ENCODE data around the gene PRR15L. TPM values are rescaled to one million over a fixed set of nuclear protein-coding genes. Genes with fewer than 3 reads are reported as not detected.

Gene PRR15L
- total RNA-seq, 1 experiment from 2014 or later, result not detected

- no peak overlapping the region for H3K4me2 ChIP-seq (ENCODE audit: insufficient read depth, insufficient read length, low read length)
- H3K4me3 Mint-ChIP-seq, result no peak overlapping the region
Measured at GRCh38 chr17:47905221-47905733, 52.4 kb downstream of the PRR15L start.

More at GRCh38 chr17:47905221-47905733, 52.4 kb downstream of the PRR15L start:
- Histone ChIP-seq H4K8ac (replicated peaks; ENCODE audit: insufficient read length, low read depth, low read length) (no peak overlapping the region), H2AK5ac (ENCODE audit: insufficient read length, low read length) (no peak overlapping the region), H3K4ac (ENCODE audit: low read depth, low read length) (no peak overlapping the region), H2BK12ac (ENCODE audit: insufficient read length, low read depth, low read length) (no peak overlapping the region), H3K27me3 (ENCODE audit: insufficient read depth, low read length) (no peaks in the 10 kb centered on the region), H3K9ac (ENCODE audit: extremely low read depth, insufficient read length, low read length) (no peak overlapping the region), H4K5ac (ENCODE audit: insufficient read length, low read depth, low read length) (no peak overlapping the region), H4K91ac (ENCODE audit: insufficient read length, low read depth, low read length) (no peak overlapping the region), H3K27ac (ENCODE audit: insufficient read length, low read depth, low read length) (no peak overlapping the region), H2BK15ac (ENCODE audit: low read depth, low read length) (no peak overlapping the region), H3K79me2 (ENCODE audit: insufficient read depth, low read length) (no peaks in the 10 kb centered on the region), H2BK5ac (ENCODE audit: insufficient read length, low read length) (no peak overlapping the region), H2AFZ (ENCODE audit: low read length) (no peak overlapping the region), H3K14ac (ENCODE audit: insufficient read depth, low read length) (no peak overlapping the region), H3K23me2 (ENCODE audit: insufficient read length, low read depth, low read length, poor library complexity, severe bottlenecking) (no peaks in the 10 kb centered on the region), H3T11ph (ENCODE audit: low read length) (no peak overlapping the region), H4K20me1 (ENCODE audit: control insufficient read depth, insufficient read depth, insufficient read length) (no peaks in the 10 kb centered on the region), H3K56ac (ENCODE audit: insufficient read length, low read depth, low read length) (no peak overlapping the region), H2BK20ac (ENCODE audit: low read depth, low read length, poor library complexity, severe bottlenecking) (no peak overlapping the region), H3K23ac (ENCODE audit: insufficient read length, low read depth, low read length) (no peak overlapping the region), H3K18ac (ENCODE audit: insufficient read length, low read depth, low read length) (no peak overlapping the region), H3K79me1 (ENCODE audit: insufficient read depth, low read depth, low read length, poor library complexity, severe bottlenecking) (no peaks in the 10 kb centered on the region), H3K9me3 (ENCODE audit: control insufficient read depth, low read depth, low read length) (no peaks in the 10 kb centered on the region), H2BK120ac (ENCODE audit: low read depth, low read length, poor library complexity, severe bottlenecking) (no peak overlapping the region), H3K4me1 (ENCODE audit: insufficient read depth, low read length) (peaks cover 6% of the 10 kb centered on the region; the same call in 1 of the 2 replicates)
- peaks cover 0 to 14% (median 12%) of the 10 kb centered on the region in 3 experiments; a peak in 5 of 7 replicates for H3K36me3 Mint-ChIP-seq (ENCODE audit: insufficient read depth in 1 of 3, low read depth in 3 of 3)
- H3K4me1 Mint-ChIP-seq, result peaks cover 33 to 38% of the 10 kb centered on the region in 2 experiments
- no peaks in the 10 kb centered on the region for H3K9me3 Mint-ChIP-seq
- no peaks in the 10 kb centered on the region for H3K27me3 Mint-ChIP-seq (ENCODE audit: low read depth)
- no peak for DNase-seq
- TF ChIP-seq, protein P1, sequence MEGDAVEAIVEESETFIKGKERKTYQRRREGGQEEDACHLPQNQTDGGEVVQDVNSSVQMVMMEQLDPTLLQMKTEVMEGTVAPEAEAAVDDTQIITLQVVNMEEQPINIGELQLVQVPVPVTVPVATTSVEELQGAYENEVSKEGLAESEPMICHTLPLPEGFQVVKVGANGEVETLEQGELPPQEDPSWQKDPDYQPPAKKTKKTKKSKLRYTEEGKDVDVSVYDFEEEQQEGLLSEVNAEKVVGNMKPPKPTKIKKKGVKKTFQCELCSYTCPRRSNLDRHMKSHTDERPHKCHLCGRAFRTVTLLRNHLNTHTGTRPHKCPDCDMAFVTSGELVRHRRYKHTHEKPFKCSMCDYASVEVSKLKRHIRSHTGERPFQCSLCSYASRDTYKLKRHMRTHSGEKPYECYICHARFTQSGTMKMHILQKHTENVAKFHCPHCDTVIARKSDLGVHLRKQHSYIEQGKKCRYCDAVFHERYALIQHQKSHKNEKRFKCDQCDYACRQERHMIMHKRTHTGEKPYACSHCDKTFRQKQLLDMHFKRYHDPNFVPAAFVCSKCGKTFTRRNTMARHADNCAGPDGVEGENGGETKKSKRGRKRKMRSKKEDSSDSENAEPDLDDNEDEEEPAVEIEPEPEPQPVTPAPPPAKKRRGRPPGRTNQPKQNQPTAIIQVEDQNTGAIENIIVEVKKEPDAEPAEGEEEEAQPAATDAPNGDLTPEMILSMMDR (conservative IDR thresholded peaks at IDR 0.05), result no peak
- peak overlapping the region in 1 of 3 experiments; percentile 0; a peak in 3 of 7 replicates for H3K27ac Mint-ChIP-seq
- no CpG with 5 or more reads among the region's 8 CpGs for WGBS (ENCODE audit: extremely low coverage, insufficient read length, low lambda C conversion rate)
